ENCODE measurements around the gene APEX1. TPM values are rescaled to one million over a fixed set of nuclear protein-coding genes. Genes with fewer than 3 reads are reported as not detected.

Gene APEX1
- total RNA-seq, 1 experiment from 2014 or later = 340 TPM

GRCh38 chr14:20472536-20473169 lies 17.6 kb downstream of the APEX1 start:
- Mint-ChIP-seq H3K36me3 (ENCODE audit: insufficient read depth in 1 of 3, low read depth in 3 of 3) (peaks cover 48 to 72% (median 63%) of the 10 kb centered on the region in 3 experiments; a peak in 6 of 7 replicates), H3K4me3 (no peak overlapping the region), H3K27me3 (ENCODE audit: low read depth) (no peaks in the 10 kb centered on the region), H3K27ac (peak overlapping the region in 1 of 3 experiments; percentile 50; a peak in 3 of 7 replicates), H3K9me3 (no peaks in the 10 kb centered on the region), H3K4me1 (peaks cover 20 to 21% of the 10 kb centered on the region in 2 experiments)
- H3K27me3 ChIP-seq (ENCODE audit: insufficient read depth, low read length) = no peaks in the 10 kb centered on the region; the same call in 1 of the 2 replicates
- no peak overlapping the region for H4K5ac ChIP-seq (ENCODE audit: insufficient read length, low read depth, low read length)
- WGBS (ENCODE audit: extremely low coverage, insufficient read length, low lambda C conversion rate) = no CpG with 5 or more reads among the region's 2 CpGs
- H3T11ph ChIP-seq (ENCODE audit: low read length) = no peak overlapping the region
- no peak overlapping the region for H2BK12ac ChIP-seq (ENCODE audit: insufficient read length, low read depth, low read length)
- H3K23me2 ChIP-seq (ENCODE audit: insufficient read length, low read depth, low read length, poor library complexity, severe bottlenecking) = peaks cover 15% of the 10 kb centered on the region
- no peak overlapping the region for H3K4ac ChIP-seq (ENCODE audit: low read depth, low read length)
- no peak overlapping the region for H3K56ac ChIP-seq (ENCODE audit: insufficient read length, low read depth, low read length)
- H3K23ac ChIP-seq (ENCODE audit: insufficient read length, low read depth, low read length) = no peak overlapping the region
- no peak overlapping the region for H3K9ac ChIP-seq (ENCODE audit: extremely low read depth, insufficient read length, low read length)
- no peak overlapping the region for H3K18ac ChIP-seq (ENCODE audit: insufficient read length, low read depth, low read length)
- no peak overlapping the region for H4K91ac ChIP-seq (ENCODE audit: insufficient read length, low read depth, low read length)
- no peaks in the 10 kb centered on the region for H3K9me3 ChIP-seq (ENCODE audit: control insufficient read depth, low read depth, low read length)
- H2AFZ ChIP-seq (ENCODE audit: low read length) = no peak overlapping the region
- H3K4me2 ChIP-seq (ENCODE audit: insufficient read depth, insufficient read length, low read length) = no peak overlapping the region
- DNase-seq = no peak
- H3K4me1 ChIP-seq (ENCODE audit: insufficient read depth, low read length) = no peaks in the 10 kb centered on the region
- no peak overlapping the region for H2BK120ac ChIP-seq (ENCODE audit: low read depth, low read length, poor library complexity, severe bottlenecking)
- no peak overlapping the region for H2BK15ac ChIP-seq (ENCODE audit: low read depth, low read length)
- H3K79me1 ChIP-seq (ENCODE audit: insufficient read depth, low read depth, low read length, poor library complexity, severe bottlenecking) = peaks cover 9% of the 10 kb centered on the region
- no peak overlapping the region for H2AK5ac ChIP-seq (ENCODE audit: insufficient read length, low read length)
- no peak overlapping the region for H3K27ac ChIP-seq (ENCODE audit: insufficient read length, low read depth, low read length)
- no peak overlapping the region for H2BK5ac ChIP-seq (ENCODE audit: insufficient read length, low read length)
- H3K14ac ChIP-seq (ENCODE audit: insufficient read depth, low read length) = no peak overlapping the region
- H4K8ac ChIP-seq (replicated peaks; ENCODE audit: insufficient read length, low read depth, low read length) = no peak overlapping the region
- H2BK20ac ChIP-seq (ENCODE audit: low read depth, low read length, poor library complexity, severe bottlenecking) = no peak overlapping the region
- peaks cover 2% of the 10 kb centered on the region for H4K20me1 ChIP-seq (ENCODE audit: control insufficient read depth, insufficient read depth, insufficient read length)
- peaks cover 11% of the 10 kb centered on the region; the same call in 1 of the 2 replicates for H3K79me2 ChIP-seq (ENCODE audit: insufficient read depth, low read length)
- no peak for TF ChIP-seq CTCF (conservative IDR thresholded peaks at IDR 0.05)

All from H9 (cell line).